HL-60 (cell line): ENCODE results near the gene R3HDM1.

Experiments used
- DNase-seq, 2 experiments: peaks; one replicate each; pipeline ENCODE4 v3.0.0-alpha.2; 2010 to 2020; ENCODE audit warnings: low read depth in 1 of 2, low spot score in 1 of 2
- H3K27ac ChIP-seq: fragments of 250-450 bp; sonication (Bioruptor Pico); replicated peaks from 2 replicates; pipeline ENCODE4 v1.5.1; 2020; ENCODE audit warnings: mild to moderate bottlenecking, moderate library complexity
- H3K27me3 ChIP-seq: fragments of 250-450 bp; sonication (Bioruptor Pico); 2 replicates; pipeline ENCODE4 v1.5.1; 2021; ENCODE audit warnings: mild to moderate bottlenecking, moderate library complexity; ENCODE audit not compliant: insufficient read depth, poor library complexity, severe bottlenecking
- H3K4me3 ChIP-seq: replicated peaks from 2 replicates; pipeline ENCODE4 v1.5.1; 2011; ENCODE audit warnings: mild to moderate bottlenecking, control low read depth, low read length; ENCODE audit not compliant: insufficient read depth
- GABPA ChIP-seq: IDR thresholded peaks from 2 replicates; pipeline ENCODE4 v1.6.1; 2012; ENCODE audit warnings: low read depth
- POLR2AphosphoS5 ChIP-seq: IDR thresholded peaks from 2 replicates; pipeline ENCODE4 v1.6.1; 2012; ENCODE audit warnings: low read depth
- REST ChIP-seq: IDR thresholded peaks from 2 replicates; pipeline ENCODE4 v1.6.1; 2012; ENCODE audit warnings: low read depth; ENCODE audit not compliant: insufficient replicate concordance
- SPI1 ChIP-seq: IDR thresholded peaks from 2 replicates; pipeline ENCODE4 v1.6.1; 2012; ENCODE audit warnings: low read depth, mild to moderate bottlenecking, borderline replicate concordance
- TF ChIP-seq, protein P1 (sequence below): IDR thresholded peaks from one replicate; pipeline ENCODE4 v1.5.1; 2011; ENCODE audit warnings: low read length, control low read depth, inconsistent platforms; ENCODE audit not compliant: insufficient read depth

R3HDM1 gene

DNA sequence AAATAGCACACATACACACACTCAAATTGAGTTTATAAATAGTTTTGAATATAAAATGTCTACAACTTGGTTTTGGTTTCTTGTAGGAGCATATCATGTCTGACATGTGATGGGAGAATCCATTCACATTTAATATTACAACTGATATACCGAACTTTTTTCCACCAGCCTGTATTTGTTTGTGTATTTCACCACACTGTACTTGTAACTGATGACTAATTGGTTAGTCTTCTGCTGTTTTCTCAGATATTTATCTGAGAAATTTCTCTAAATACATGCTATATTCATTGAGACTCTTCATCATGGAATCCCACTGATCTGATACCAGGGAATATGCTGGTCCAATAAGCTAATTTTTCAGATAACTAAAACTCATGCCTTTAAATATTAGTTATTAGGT lies 154.1 kb downstream of the R3HDM1 start:
- H3K27me3 ChIP-seq: no peaks in the 10 kb centered on the region
- no peak overlapping the region for H3K27ac ChIP-seq
- no peak for DNase-seq
- TF ChIP-seq SPI1 (no peak), POLR2AphosphoS5 (no peak), GABPA (no peak), REST (no peak)
- TF ChIP-seq, protein P1, sequence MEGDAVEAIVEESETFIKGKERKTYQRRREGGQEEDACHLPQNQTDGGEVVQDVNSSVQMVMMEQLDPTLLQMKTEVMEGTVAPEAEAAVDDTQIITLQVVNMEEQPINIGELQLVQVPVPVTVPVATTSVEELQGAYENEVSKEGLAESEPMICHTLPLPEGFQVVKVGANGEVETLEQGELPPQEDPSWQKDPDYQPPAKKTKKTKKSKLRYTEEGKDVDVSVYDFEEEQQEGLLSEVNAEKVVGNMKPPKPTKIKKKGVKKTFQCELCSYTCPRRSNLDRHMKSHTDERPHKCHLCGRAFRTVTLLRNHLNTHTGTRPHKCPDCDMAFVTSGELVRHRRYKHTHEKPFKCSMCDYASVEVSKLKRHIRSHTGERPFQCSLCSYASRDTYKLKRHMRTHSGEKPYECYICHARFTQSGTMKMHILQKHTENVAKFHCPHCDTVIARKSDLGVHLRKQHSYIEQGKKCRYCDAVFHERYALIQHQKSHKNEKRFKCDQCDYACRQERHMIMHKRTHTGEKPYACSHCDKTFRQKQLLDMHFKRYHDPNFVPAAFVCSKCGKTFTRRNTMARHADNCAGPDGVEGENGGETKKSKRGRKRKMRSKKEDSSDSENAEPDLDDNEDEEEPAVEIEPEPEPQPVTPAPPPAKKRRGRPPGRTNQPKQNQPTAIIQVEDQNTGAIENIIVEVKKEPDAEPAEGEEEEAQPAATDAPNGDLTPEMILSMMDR: no peak
- no peak overlapping the region for H3K4me3 ChIP-seq

GRCh38 chr2:135688978-135689377 lies 157.7 kb downstream of the R3HDM1 start:
- TF ChIP-seq POLR2AphosphoS5 (no peak), GABPA (no peak)
- DNase-seq: no peak
- Histone ChIP-seq H3K27ac (no peak overlapping the region), H3K4me3 (no peak overlapping the region), H3K27me3 (no peaks in the 10 kb centered on the region)

DNA sequence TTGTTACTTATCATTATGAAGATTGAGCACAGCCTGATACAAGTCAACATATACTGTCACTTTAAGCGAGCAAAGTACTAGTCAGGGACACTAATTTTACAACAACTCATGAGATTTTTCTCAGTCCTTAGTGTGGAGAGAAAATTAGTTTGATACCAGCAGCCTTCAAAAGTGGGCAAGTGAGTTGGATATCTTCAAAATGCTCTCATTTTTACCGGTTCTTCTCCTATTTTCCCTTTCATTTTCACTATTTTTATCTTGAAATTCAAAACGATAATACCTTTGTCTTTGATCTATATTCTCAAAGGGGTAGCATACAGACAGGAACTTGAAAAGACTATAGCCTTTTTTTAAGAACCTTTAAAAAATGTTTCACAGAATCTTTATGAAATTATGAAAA lies 158.4 kb downstream of the R3HDM1 start:
- no peak for DNase-seq
- H3K4me3 ChIP-seq: no peak overlapping the region
- TF ChIP-seq GABPA: no peak
- TF ChIP-seq, protein P1: no peak
- no peak for TF ChIP-seq POLR2AphosphoS5
- no peak for TF ChIP-seq REST
- TF ChIP-seq SPI1: no peak
- H3K27me3 ChIP-seq: no peaks in the 10 kb centered on the region
- H3K27ac ChIP-seq: no peak overlapping the region

DNA sequence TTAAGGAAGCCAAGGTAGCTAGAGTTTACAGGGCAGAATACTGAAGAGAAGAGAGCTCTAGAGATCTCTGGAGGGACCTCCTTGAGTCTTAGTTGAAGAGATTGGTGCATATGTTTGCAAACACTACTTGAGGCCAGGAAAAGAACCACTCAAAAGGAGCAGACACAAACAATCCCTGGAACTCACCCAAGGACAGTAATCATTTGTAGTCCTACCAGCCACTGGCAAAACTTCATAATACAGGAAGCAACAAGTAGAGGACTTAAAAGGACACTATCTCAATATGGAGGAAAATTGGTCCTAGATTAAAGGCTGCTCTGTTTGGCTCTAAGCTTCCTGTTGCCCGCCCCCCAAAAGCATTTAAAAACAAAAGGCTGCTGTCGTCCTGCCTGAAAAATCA lies 163.4 kb downstream of the R3HDM1 start:
- no peak overlapping the region for H3K27ac ChIP-seq
- DNase-seq: no peak
- no peak for TF ChIP-seq POLR2AphosphoS5
- TF ChIP-seq SPI1: no peak
- TF ChIP-seq, protein P1: no peak
- no peak for TF ChIP-seq GABPA
- no peak for TF ChIP-seq REST
- H3K4me3 ChIP-seq: no peak overlapping the region
- no peaks in the 10 kb centered on the region for H3K27me3 ChIP-seq
